ENCODE data around the gene INPP5B.

DNA sequence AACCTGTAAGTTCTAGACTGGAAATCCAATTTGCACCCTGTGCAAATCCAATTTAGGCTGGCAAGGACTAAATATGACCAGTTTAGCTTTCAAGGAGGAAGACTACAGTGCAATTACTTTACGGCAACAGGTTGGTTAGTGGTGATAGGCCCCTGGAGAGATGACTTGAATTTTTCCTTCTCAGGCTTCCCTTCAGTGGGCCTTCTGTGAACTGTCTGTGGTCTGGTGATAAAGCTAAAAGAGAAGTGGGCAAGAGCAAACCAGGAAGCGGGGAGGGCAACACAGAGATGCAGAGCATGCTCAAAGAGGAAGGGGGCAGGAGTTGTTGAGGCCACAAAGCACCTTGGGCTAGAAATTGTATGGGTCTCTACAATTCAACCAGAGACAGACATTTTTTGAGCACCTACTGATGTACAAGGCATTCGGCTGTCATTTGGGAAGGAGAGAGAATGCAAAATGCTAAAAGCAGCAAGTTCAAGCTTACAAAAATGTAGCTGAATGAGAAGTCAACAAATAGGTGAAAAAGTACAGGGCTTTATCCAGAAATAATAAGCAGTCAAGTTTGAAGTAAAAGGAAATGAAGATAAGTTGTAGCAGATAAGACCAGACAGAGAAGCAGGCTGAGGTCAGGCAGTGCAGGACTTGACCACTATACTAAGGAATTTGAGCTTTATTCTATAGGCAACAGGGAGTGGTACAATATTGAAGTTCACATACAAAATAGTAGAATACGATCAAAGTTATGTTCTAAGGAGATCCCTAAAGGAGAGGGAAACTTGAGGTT, 23.9 kb downstream of the INPP5B start:
- TF ChIP-seq POLR2A (conservative IDR thresholded peaks at IDR 0.05) (peak; percentile 53; the same call in 1 of the 2 replicates), U2AF2 (optimal IDR thresholded peaks at IDR 0.05; ENCODE audit: low read depth, low read length) (no peak), ZNF24 (IDR thresholded peaks at IDR 0.05) (no peak), SPI1 (IDR thresholded peaks at IDR 0.05; ENCODE audit: borderline replicate concordance, low read depth, low read length) (peak; percentile 98), EZH2 (IDR thresholded peaks at IDR 0.05; ENCODE audit: borderline replicate concordance, low read depth, low read length) (no peak)
- TF ChIP-seq, protein P1, sequence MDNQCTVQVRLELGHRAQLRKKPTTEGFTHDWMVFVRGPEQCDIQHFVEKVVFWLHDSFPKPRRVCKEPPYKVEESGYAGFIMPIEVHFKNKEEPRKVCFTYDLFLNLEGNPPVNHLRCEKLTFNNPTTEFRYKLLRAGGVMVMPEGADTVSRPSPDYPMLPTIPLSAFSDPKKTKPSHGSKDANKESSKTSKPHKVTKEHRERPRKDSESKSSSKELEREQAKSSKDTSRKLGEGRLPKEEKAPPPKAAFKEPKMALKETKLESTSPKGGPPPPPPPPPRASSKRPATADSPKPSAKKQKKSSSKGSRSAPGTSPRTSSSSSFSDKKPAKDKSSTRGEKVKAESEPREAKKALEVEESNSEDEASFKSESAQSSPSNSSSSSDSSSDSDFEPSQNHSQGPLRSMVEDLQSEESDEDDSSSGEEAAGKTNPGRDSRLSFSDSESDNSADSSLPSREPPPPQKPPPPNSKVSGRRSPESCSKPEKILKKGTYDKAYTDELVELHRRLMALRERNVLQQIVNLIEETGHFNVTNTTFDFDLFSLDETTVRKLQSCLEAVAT (IDR thresholded peaks at IDR 0.05): 0 out of 4 replicates have a peak, but pooled peaks of 1 of the 2 experiments have one; percentile 57
- TF ChIP-seq, protein P2, sequence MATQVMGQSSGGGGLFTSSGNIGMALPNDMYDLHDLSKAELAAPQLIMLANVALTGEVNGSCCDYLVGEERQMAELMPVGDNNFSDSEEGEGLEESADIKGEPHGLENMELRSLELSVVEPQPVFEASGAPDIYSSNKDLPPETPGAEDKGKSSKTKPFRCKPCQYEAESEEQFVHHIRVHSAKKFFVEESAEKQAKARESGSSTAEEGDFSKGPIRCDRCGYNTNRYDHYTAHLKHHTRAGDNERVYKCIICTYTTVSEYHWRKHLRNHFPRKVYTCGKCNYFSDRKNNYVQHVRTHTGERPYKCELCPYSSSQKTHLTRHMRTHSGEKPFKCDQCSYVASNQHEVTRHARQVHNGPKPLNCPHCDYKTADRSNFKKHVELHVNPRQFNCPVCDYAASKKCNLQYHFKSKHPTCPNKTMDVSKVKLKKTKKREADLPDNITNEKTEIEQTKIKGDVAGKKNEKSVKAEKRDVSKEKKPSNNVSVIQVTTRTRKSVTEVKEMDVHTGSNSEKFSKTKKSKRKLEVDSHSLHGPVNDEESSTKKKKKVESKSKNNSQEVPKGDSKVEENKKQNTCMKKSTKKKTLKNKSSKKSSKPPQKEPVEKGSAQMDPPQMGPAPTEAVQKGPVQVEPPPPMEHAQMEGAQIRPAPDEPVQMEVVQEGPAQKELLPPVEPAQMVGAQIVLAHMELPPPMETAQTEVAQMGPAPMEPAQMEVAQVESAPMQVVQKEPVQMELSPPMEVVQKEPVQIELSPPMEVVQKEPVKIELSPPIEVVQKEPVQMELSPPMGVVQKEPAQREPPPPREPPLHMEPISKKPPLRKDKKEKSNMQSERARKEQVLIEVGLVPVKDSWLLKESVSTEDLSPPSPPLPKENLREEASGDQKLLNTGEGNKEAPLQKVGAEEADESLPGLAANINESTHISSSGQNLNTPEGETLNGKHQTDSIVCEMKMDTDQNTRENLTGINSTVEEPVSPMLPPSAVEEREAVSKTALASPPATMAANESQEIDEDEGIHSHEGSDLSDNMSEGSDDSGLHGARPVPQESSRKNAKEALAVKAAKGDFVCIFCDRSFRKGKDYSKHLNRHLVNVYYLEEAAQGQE (IDR thresholded peaks at IDR 0.05; ENCODE audit: borderline replicate concordance): no peak; the same call in 1 of the 2 replicates
- TF ChIP-seq, protein P2 (CRISPR knock-in tag; IDR thresholded peaks at IDR 0.05; ENCODE audit: low read depth): no peak
- TF ChIP-seq, protein P3, sequence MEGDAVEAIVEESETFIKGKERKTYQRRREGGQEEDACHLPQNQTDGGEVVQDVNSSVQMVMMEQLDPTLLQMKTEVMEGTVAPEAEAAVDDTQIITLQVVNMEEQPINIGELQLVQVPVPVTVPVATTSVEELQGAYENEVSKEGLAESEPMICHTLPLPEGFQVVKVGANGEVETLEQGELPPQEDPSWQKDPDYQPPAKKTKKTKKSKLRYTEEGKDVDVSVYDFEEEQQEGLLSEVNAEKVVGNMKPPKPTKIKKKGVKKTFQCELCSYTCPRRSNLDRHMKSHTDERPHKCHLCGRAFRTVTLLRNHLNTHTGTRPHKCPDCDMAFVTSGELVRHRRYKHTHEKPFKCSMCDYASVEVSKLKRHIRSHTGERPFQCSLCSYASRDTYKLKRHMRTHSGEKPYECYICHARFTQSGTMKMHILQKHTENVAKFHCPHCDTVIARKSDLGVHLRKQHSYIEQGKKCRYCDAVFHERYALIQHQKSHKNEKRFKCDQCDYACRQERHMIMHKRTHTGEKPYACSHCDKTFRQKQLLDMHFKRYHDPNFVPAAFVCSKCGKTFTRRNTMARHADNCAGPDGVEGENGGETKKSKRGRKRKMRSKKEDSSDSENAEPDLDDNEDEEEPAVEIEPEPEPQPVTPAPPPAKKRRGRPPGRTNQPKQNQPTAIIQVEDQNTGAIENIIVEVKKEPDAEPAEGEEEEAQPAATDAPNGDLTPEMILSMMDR (IDR thresholded peaks at IDR 0.05 in 2 of 3, conservative IDR thresholded peaks at IDR 0.05 in 1 of 3; ENCODE audit: insufficient read depth in 2 of 3, low read depth in 1 of 3, low read length in 3 of 3): peak; percentile 26 to 27 (median 26); a peak in 3 of 6 replicates

Measured in K562 (cell line).